Measurements from ENCODE around the gene BMPR1B. TPM values are rescaled to one million over a fixed set of nuclear protein-coding genes. Genes with fewer than 3 reads are reported as not detected.

BMPR1B gene
- polyA plus RNA-seq, 10 donors = 7.6 to 17.5 (median 12.9) TPM

- DNase-seq = no peak
Observed at GRCh38 chr4:95183656-95184408, 426.1 kb downstream of the BMPR1B start.

DNA sequence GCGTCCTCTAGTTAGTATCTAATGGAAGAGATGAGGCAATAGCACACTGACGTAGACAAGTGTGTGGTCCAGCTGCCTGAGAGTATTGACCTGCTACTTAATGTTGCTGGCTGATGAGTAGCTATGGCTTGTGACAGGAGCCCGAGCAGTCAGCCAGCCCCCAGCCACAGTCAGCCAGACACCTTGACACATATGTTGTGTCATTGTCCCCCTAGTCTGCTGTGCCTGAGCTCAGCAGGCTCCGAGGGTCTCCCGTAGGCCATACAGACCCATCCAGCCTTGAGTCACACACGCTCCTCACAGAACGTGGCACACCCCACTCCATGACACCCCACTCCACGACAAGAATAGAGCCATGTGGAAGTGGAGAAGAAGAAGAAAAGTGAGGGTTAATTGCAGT, 428.9 kb downstream of the BMPR1B start:
- DNase-seq = no peak

- DNase-seq = no peak
Observed at GRCh38 chr4:95188701-95189370, 431.1 kb downstream of the BMPR1B start.

- peak in 1 of 3 donors; percentile 43 for DNase-seq
Observed at GRCh38 chr4:95190751-95191436, 433.1 kb downstream of the BMPR1B start.

DNA sequence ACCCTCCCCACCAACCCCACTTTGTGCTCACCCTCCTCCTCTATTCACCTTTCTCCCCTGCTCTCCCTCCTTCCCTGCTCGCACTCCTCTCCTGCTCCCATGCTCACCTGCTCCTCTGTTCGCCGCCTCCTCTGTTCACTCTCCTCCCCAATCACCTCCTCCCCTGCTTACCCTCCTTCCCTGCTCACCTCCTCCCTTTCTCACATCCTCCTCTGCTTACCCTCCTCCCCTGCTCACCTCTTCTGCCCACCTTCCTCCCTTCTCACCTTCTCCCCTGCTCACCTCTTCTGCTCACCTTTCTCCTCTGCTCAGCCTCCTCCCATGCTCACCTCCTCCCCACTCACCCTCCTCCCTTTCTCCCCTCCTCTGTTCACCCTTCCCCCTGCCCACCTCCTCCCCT, 433.8 kb downstream of the BMPR1B start:
- DNase-seq = no peak

DNA sequence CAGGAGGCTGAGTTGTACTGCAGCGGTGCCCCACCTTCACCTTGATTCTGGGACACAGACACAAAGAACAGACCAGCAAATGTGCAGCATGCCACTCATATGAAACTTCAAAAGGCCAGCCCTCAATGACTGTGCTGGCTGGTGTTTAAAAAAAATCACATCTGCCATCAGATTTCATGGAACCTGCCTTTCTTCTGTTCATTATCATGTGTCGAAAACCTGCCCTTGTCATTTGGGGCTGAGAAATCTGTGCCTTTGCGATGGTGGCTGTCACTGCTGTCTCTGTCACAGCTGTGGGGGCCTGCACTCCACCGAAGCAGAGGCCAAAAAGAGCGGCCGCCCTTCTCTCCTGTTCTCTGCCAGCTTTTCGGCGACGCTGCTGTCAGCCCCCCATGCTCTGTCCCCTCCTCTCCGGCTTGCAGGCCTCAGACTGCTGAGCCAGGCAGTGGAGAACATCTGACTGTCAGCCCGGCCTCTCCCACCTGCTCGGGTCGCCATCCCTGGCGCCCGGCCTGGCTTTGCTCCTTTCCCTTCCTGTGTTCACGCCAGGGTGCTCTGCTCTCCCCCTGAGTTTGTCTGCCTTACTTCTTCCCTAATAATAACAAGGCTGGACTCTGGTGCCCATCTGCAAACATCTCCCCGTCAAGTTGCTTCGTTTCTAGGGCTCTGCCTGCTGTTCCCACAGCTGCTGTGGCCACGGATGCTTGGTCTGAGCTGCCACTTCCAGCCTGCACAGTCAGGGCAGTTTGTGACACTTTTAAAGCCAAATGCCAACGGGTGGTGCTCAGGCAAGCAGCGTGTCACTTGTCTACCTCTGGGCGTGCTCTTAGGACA, 435.9 kb downstream of the BMPR1B start:
- DNase-seq = peak in 2 of 3 donors; percentile 9 to 39

DNA sequence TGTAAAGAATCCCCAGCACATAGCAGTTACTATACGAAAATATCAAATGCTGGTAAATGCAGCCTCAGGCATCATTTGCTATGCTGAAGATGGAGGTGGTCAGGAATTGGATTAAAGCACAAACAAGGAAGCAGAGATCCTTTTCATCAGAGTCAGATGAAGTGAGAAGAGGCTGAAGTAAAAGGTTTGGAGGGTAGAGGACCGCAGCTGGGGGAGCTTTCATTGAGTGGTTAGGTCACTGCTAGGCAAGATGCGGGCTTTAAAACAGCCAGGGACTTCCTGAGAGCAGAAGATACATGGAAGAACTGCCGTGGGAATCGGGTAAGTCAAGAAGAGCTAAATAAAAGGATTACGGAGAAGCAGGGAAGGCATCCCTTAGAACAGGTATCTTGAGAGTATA, 439.6 kb downstream of the BMPR1B start:
- DNase-seq = no peak

GRCh38 chr4:95198961-95199360, 441.2 kb downstream of the BMPR1B start:
- no peak for DNase-seq

GRCh38 chr4:95204267-95204844, 446.6 kb downstream of the BMPR1B start:
- peak in 1 of 3 donors; percentile 13 for DNase-seq

DNA sequence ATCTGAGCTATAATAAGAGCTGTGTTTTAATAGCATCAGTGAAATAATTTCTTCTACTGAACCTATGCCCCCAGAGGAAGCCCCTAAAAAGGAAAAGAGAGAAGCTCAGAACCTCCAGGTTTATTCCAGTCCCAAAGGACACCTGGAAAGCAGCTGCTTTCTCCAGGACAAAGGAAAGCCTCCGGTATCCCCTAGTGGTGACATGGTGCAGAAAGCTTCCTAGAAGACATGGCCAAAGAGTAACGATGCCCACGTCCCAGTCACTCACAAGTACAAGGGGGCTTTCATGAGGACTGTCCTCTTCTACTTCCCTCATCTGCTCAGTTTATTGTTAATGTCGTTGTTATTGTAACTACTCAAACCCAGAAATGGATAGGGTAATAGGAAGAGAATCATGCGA, 447.1 kb downstream of the BMPR1B start:
- DNase-seq = no peak

Data from muscle of back (tissue), 11 donors.